ENCODE results near the gene SMR3B. TPM values are rescaled to one million over a fixed set of nuclear protein-coding genes. Genes with fewer than 3 reads are reported as not detected.

SMR3B gene
- total RNA-seq (2014; rRNA removed; shearing (Covaris generic)) = not detected in 2 replicates

GRCh38 chr4:70382691-70383181 lies at the start of gene SMR3B:
Gene SMR3B, plus strand, starts transcription at chr4:70383131. Its CDS starts 1,380 bp downstream, at chr4:70384511.
- DNase-seq (ENCODE audit: low spot score) = no peak

GRCh38 chr4:70334681-70335080 lies 48.2 kb upstream of the SMR3B start, which contains the start of gene CABS1:
Gene CABS1, plus strand, starts transcription at chr4:70334981. Its CDS starts 59 bp downstream, at chr4:70335040.
- DNase-seq (ENCODE audit: low spot score) = no peak

GRCh38 chr4:70336043-70336442 lies 46.9 kb upstream of the SMR3B start:
- no peak for DNase-seq (ENCODE audit: low spot score)

GRCh38 chr4:70337886-70338420 lies 45.0 kb upstream of the SMR3B start:
- no peak for DNase-seq (ENCODE audit: low spot score)

- no peak for DNase-seq (ENCODE audit: low spot score)
Measured at GRCh38 chr4:70356185-70356584, 26.7 kb upstream of the SMR3B start.

- DNase-seq (ENCODE audit: low spot score) = no peak
Measured at GRCh38 chr4:70359115-70359661, 23.7 kb upstream of the SMR3B start.

GRCh38 chr4:70360460-70360859 lies 22.5 kb upstream of the SMR3B start, which contains the start of gene SMR3A:
Gene SMR3A, plus strand, starts transcription at chr4:70360760. Its CDS starts 1,356 bp downstream, at chr4:70362116.
- DNase-seq (ENCODE audit: low spot score) = no peak

GRCh38 chr4:70364002-70364401 lies 18.9 kb upstream of the SMR3B start:
- DNase-seq (ENCODE audit: low spot score) = no peak

GRCh38 chr4:70365479-70365878 lies 17.5 kb upstream of the SMR3B start:
- peak; percentile 5 for DNase-seq (ENCODE audit: low spot score)

GRCh38 chr4:70367813-70368212 lies 15.1 kb upstream of the SMR3B start:
- DNase-seq (ENCODE audit: low spot score) = no peak

GRCh38 chr4:70371987-70372386 lies 10.9 kb upstream of the SMR3B start:
- DNase-seq (ENCODE audit: low spot score) = no peak

GRCh38 chr4:70372760-70373159 lies 10.2 kb upstream of the SMR3B start:
- no peak for DNase-seq (ENCODE audit: low spot score)

- DNase-seq (ENCODE audit: low spot score) = no peak
Measured at GRCh38 chr4:70380578-70380977, 2.4 kb upstream of the SMR3B start.

- DNase-seq (ENCODE audit: low spot score) = no peak
Measured at GRCh38 chr4:70392057-70392776, 9.3 kb downstream of the SMR3B start.

- DNase-seq (ENCODE audit: low spot score) = no peak
Measured at GRCh38 chr4:70397580-70397979, 14.6 kb downstream of the SMR3B start, which contains the start of gene OPRPN. Gene OPRPN, plus strand, starts transcription at chr4:70397940. Its CDS starts 1,346 bp downstream, at chr4:70399286.

GRCh38 chr4:70399319-70399718 lies 16.4 kb downstream of the SMR3B start:
- no peak for DNase-seq (ENCODE audit: low spot score)

- no peak for DNase-seq (ENCODE audit: low spot score)
Measured at GRCh38 chr4:70402762-70403161, 19.8 kb downstream of the SMR3B start.

GRCh38 chr4:70405765-70406164 lies 22.8 kb downstream of the SMR3B start:
- no peak for DNase-seq (ENCODE audit: low spot score)

GRCh38 chr4:70425306-70425705 lies 42.4 kb downstream of the SMR3B start:
- DNase-seq (ENCODE audit: low spot score) = no peak

- no peak for DNase-seq (ENCODE audit: low spot score)
Measured at GRCh38 chr4:70426789-70427188, 43.9 kb downstream of the SMR3B start.

GRCh38 chr4:70437197-70437596 lies 54.3 kb downstream of the SMR3B start:
- peak; percentile 34 for DNase-seq (ENCODE audit: low spot score)

All from HT-29 (cell line).